GM19035 (cell line): ENCODE measurements around the gene SBF2.
"Not testable (repeated sequence)": the region's sequence is repeated elsewhere in the genome, so short reads cannot be mapped to it uniquely, and the experiment has no call there.

Source experiments
- ATAC-seq: cut with Tn5 transposase; IDR thresholded peaks from one replicate; pipeline ENCODE4 v1.9.1; 2021; ENCODE audit not compliant: unreplicated experiment

The SBF2 gene

GRCh38 chr11:9905960-9906791, 387.8 kb downstream of the SBF2 start:
- no peak for ATAC-seq

GRCh38 chr11:9905501-9905951, 388.5 kb downstream of the SBF2 start:
- ATAC-seq = no peak

GRCh38 chr11:9903579-9903978, 390.4 kb downstream of the SBF2 start:
- ATAC-seq = no peak

GRCh38 chr11:9901943-9902342, 392.1 kb downstream of the SBF2 start:
- no peak for ATAC-seq

GRCh38 chr11:9900253-9900652, 393.8 kb downstream of the SBF2 start:
- ATAC-seq = not testable (repeated sequence)

GRCh38 chr11:9899676-9900075, 394.3 kb downstream of the SBF2 start:
- ATAC-seq = no peak

GRCh38 chr11:9896902-9897301, 397.1 kb downstream of the SBF2 start:
- ATAC-seq = no peak

GRCh38 chr11:9895006-9895405, 399.0 kb downstream of the SBF2 start:
- ATAC-seq = no peak

- ATAC-seq = no peak
Observed at GRCh38 chr11:9893474-9893873, 400.5 kb downstream of the SBF2 start.

- ATAC-seq = no peak
Observed at GRCh38 chr11:9888938-9889337, 405.1 kb downstream of the SBF2 start.

- no peak for ATAC-seq
Observed at GRCh38 chr11:9887472-9887871, 406.5 kb downstream of the SBF2 start.

- no peak for ATAC-seq
Observed at GRCh38 chr11:9886595-9886994, 407.4 kb downstream of the SBF2 start.

GRCh38 chr11:9884601-9885000, 409.4 kb downstream of the SBF2 start:
- no peak for ATAC-seq

- ATAC-seq = no peak
Observed at GRCh38 chr11:9880657-9881056, 413.4 kb downstream of the SBF2 start.

- no peak for ATAC-seq
Observed at GRCh38 chr11:9878936-9879335, 415.1 kb downstream of the SBF2 start.

- no peak for ATAC-seq
Observed at GRCh38 chr11:9876331-9876730, 417.7 kb downstream of the SBF2 start.

GRCh38 chr11:9875862-9876261, 418.2 kb downstream of the SBF2 start:
- ATAC-seq = no peak

- ATAC-seq = no peak
Observed at GRCh38 chr11:9875399-9875798, 418.6 kb downstream of the SBF2 start.

GRCh38 chr11:9874466-9874865, 419.6 kb downstream of the SBF2 start:
- ATAC-seq = no peak

- ATAC-seq = no peak
Observed at GRCh38 chr11:9868641-9869040, 425.4 kb downstream of the SBF2 start.

- ATAC-seq = no peak
Observed at GRCh38 chr11:9862981-9863380, 431.0 kb downstream of the SBF2 start.

- ATAC-seq = peak; percentile 83
Observed at GRCh38 chr11:9861860-9862725, 431.9 kb downstream of the SBF2 start.
